Activated naive CD4-positive, alpha-beta T cell treated with anti-CD3 and anti-CD28 coated beads for 36 hours (primary cell): ENCODE data around the gene SPOCK2. TPM values are rescaled to one million over a fixed set of nuclear protein-coding genes. Genes with fewer than 3 reads are reported as not detected.

Experiments
- total RNA-seq, 2 experiments: library from RNA; stranded (reverse); gene quantifications; one replicate each; pipeline ENCODE4 v1.2.3, GENCODE V29; 2021

SPOCK2 gene
- total RNA-seq, 2 experiments from 2014 or later: 205 to 208 TPM

Other genes with a start within 250 kb of the SPOCK2 start
- 100 to 1,000 TPM; 129 to 133 TPM for gene PSAP, start 237.3 kb downstream of the SPOCK2 start, total RNA-seq
- gene CHST3, start 124.2 kb downstream of the SPOCK2 start, total RNA-seq: under 1 TPM; 0.55 to 0.57 TPM
- 100 to 1,000 TPM; 127 to 128 TPM for gene ANAPC16, start 127.5 kb upstream of the SPOCK2 start, total RNA-seq
- gene ASCC1, start 127.7 kb upstream of the SPOCK2 start, total RNA-seq: 10 to 100 TPM; 61.6 to 68.5 TPM
- 100 to 1,000 TPM; 684 to 689 TPM for gene DDIT4, start 185.4 kb upstream of the SPOCK2 start, total RNA-seq